Suprapubic skin (tissue), 4 donors: ENCODE data around the gene NNT. TPM values are rescaled to one million over a fixed set of nuclear protein-coding genes. Genes with fewer than 3 reads are reported as not detected.

ENCODE experiments used
- DNase-seq, 2 donors: peaks; one replicate each; pipeline ENCODE4 v3.0.0-alpha.2; 2019; ENCODE audit warnings: low spot score in 2 of 2
- H3K27ac ChIP-seq: fragments of 200-600 bp; sonication (generic); one replicate; pipeline ENCODE4 v1.5.1; 2019
- H3K27me3 ChIP-seq: fragments of 200-600 bp; sonication (generic); one replicate; pipeline ENCODE4 v1.5.1; 2019
- H3K36me3 ChIP-seq: fragments of 200-600 bp; sonication (generic); one replicate; pipeline ENCODE4 v1.5.1; 2019
- H3K4me1 ChIP-seq: fragments of 200-600 bp; sonication (generic); one replicate; pipeline ENCODE4 v1.5.1; 2019
- H3K4me3 ChIP-seq: fragments of 200-600 bp; sonication (generic); one replicate; pipeline ENCODE4 v1.5.1; 2019; ENCODE audit warnings: mild to moderate bottlenecking
- H3K9me3 ChIP-seq: fragments of 200-600 bp; sonication (generic); one replicate; pipeline ENCODE4 v1.5.1; 2019
- EP300 ChIP-seq: sonication (generic); formaldehyde crosslinking; IDR thresholded peaks from one replicate; pipeline ENCODE4 v1.6.1; 2017; ENCODE audit warnings: antibody characterized with exemption
- POLR2A ChIP-seq, 2 donors: fragments of 450-650 bp; IDR thresholded peaks; one replicate each; pipeline ENCODE4 v1.6.1; 2017; ENCODE audit warnings: antibody characterized with exemption in 2 of 2, mild to moderate bottlenecking in 2 of 2, moderate library complexity in 2 of 2
- POLR2AphosphoS5 ChIP-seq, 3 donors: sonication (generic); formaldehyde crosslinking; IDR thresholded peaks; one replicate each; pipeline ENCODE4 v1.6.1; 2017; ENCODE audit warnings: antibody characterized with exemption in 3 of 3
- WGBS: methylation state at CpG from one replicate; pipeline ENCODE4 v1.1.5; 2018; 5-methylcytosine and 5-hydroxymethylcytosine counted together
- total RNA-seq, 4 donors: library from RNA; depleted of rRNA; stranded (reverse); fragments of >200 nt; gene quantifications; one replicate each; pipeline ENCODE4 v1.1.0, GENCODE V29; 2016
- TF ChIP-seq, protein P1 (sequence below), 2 donors: fragments of 200-600 bp in 1 of 2; fragments of 450-650 bp in 1 of 2; sonication (generic) in 1 of 2; IDR thresholded peaks; one replicate each; pipeline ENCODE4 v1.5.1; 2016 to 2019; ENCODE audit warnings: antibody characterized with exemption in 2 of 2, mild to moderate bottlenecking in 1 of 2, moderate library complexity in 1 of 2

Gene NNT
- total RNA-seq, 4 donors from 2014 or later = 23.9 to 38.3 (median 32.7) TPM

DNA sequence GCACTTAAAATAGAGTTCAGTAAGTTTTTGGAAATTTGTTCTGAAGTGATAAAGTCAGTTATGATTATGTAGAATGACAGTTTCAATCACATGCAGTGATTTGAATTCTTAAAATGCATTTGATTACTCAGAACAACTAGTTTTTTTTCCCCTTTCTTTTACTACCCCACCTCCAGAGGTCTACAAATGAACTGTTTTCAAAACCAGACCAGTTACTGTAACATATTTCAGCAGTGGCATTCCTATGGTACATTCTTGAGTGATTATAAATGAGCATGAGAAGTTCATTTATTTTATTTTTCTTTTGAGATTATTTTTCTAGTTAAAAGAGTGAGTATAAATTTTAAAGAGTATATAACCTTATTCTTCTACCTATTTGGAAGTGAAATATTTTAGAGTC is 71.6 kb downstream of the NNT start:
- no peak for TF ChIP-seq POLR2A (IDR thresholded peaks at IDR 0.05)
- no peak for TF ChIP-seq EP300
- TF ChIP-seq, protein P1, sequence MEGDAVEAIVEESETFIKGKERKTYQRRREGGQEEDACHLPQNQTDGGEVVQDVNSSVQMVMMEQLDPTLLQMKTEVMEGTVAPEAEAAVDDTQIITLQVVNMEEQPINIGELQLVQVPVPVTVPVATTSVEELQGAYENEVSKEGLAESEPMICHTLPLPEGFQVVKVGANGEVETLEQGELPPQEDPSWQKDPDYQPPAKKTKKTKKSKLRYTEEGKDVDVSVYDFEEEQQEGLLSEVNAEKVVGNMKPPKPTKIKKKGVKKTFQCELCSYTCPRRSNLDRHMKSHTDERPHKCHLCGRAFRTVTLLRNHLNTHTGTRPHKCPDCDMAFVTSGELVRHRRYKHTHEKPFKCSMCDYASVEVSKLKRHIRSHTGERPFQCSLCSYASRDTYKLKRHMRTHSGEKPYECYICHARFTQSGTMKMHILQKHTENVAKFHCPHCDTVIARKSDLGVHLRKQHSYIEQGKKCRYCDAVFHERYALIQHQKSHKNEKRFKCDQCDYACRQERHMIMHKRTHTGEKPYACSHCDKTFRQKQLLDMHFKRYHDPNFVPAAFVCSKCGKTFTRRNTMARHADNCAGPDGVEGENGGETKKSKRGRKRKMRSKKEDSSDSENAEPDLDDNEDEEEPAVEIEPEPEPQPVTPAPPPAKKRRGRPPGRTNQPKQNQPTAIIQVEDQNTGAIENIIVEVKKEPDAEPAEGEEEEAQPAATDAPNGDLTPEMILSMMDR (IDR thresholded peaks at IDR 0.05) = no peak
- no peak for DNase-seq
- H3K27me3 ChIP-seq = no peaks in the 10 kb centered on the region

DNA sequence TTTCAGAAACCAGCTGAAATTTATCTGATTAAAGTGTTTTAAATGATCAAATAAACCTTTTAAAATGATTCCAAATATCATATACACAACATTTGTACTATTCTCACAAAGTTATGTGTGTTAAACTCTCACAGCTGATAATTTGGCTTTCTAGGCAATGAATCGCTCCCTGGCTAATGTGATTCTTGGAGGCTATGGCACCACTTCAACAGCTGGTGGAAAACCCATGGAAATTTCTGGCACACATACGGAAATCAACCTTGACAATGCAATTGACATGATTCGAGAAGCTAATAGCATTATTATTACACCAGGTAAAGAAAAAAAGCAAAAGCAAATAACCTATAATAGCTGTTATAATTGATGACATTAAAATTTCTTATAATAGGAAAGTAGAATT is 72.4 kb downstream of the NNT start:
- no peaks in the 10 kb centered on the region for H3K9me3 ChIP-seq
- no peak overlapping the region for H3K4me3 ChIP-seq
- DNase-seq = no peak
- H3K36me3 ChIP-seq = peaks cover 6% of the 10 kb centered on the region
- no peaks in the 10 kb centered on the region for H3K27me3 ChIP-seq
- no peak for TF ChIP-seq POLR2AphosphoS5 (IDR thresholded peaks at IDR 0.05)
- TF ChIP-seq, protein P1 (IDR thresholded peaks at IDR 0.05) = no peak
- no peak for TF ChIP-seq EP300
- no peak for TF ChIP-seq POLR2A (IDR thresholded peaks at IDR 0.05)
- 93% methylated on average over 3 of the region's 3 CpGs for WGBS
- no peaks in the 10 kb centered on the region for H3K4me1 ChIP-seq
- no peak overlapping the region for H3K27ac ChIP-seq

More for the DNA sequence above, 71.6 kb downstream of the NNT start:
- no peak overlapping the region for H3K27ac ChIP-seq
- no peak overlapping the region for H3K4me3 ChIP-seq
- no peaks in the 10 kb centered on the region for H3K9me3 ChIP-seq
- no peaks in the 10 kb centered on the region for H3K4me1 ChIP-seq
- peaks cover 6% of the 10 kb centered on the region for H3K36me3 ChIP-seq

DNA sequence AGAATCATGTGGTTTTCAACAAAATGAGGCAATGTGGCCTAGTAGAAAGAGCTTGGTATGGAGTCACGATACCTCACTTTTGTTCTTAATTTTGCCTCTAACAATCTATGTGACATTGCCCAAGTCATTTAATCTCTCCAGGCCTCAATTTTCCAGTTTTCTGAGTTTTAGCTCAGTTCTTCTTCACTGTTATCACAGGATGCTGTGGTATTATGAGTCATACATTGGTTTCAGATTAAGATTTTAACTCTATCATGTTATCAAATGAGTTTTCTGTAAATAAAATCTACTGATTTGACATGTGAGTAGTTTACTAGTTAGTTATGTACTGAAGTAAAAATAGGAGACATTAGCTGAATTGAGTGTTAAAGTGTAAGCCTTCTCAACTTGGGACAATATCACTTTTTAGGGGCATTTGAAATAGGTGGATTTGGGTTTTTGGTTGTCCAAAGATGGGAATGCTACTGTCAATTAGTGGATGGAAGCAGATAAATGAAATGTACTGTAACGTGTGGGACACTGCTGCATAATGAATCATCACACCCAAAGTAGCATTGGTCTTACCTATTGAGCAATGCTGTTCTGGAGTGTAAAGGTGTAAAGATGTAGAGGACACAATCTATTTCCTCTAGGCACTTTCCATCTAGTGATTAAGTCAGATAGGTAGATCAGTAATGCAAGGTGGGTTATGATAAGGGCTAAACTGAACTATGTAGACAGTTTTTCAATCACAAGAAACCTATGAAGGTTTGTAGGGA is 73.3 kb downstream of the NNT start:
- Histone ChIP-seq H3K4me3 (no peak overlapping the region), H3K4me1 (no peaks in the 10 kb centered on the region), H3K9me3 (no peaks in the 10 kb centered on the region), H3K27ac (no peak overlapping the region), H3K36me3 (peaks cover 9% of the 10 kb centered on the region), H3K27me3 (no peaks in the 10 kb centered on the region)
- no peak for DNase-seq
- 85% methylated on average over 2 of the region's 2 CpGs for WGBS
- TF ChIP-seq POLR2AphosphoS5 (IDR thresholded peaks at IDR 0.05) (no peak), POLR2A (IDR thresholded peaks at IDR 0.05) (no peak), EP300 (no peak)
- TF ChIP-seq, protein P1 (IDR thresholded peaks at IDR 0.05) = no peak

DNA sequence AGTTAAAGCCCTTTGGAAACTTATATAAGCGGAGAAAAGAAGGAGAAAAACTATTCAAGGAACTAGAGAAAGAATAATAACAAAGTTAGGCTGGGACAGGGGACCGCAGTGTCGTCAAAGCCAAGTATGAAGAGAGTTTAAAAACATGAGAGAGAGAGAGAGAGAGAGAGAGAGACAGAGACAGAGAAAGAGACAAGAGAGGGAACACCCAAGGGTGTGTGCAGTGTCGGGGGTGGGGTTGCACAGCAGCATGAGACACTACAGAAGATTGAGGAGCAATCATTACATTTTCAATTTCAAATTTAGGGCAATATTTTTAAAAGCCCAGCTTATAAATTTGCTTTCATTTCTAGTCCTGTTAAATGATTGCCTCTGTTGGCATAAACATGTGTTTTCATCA is 74.3 kb downstream of the NNT start:
- H3K27ac ChIP-seq = peak overlapping the region; percentile 46
- DNase-seq = no peak
- TF ChIP-seq POLR2AphosphoS5 (IDR thresholded peaks at IDR 0.05) (no peak), EP300 (no peak), POLR2A (IDR thresholded peaks at IDR 0.05) (no peak)
- TF ChIP-seq, protein P1 (IDR thresholded peaks at IDR 0.05) = no peak
- no peak overlapping the region for H3K4me3 ChIP-seq
- H3K27me3 ChIP-seq = no peaks in the 10 kb centered on the region
- WGBS = 85% methylated on average over 4 of the region's 4 CpGs
- H3K9me3 ChIP-seq = no peaks in the 10 kb centered on the region
- no peaks in the 10 kb centered on the region for H3K4me1 ChIP-seq
- peaks cover 9% of the 10 kb centered on the region for H3K36me3 ChIP-seq

DNA sequence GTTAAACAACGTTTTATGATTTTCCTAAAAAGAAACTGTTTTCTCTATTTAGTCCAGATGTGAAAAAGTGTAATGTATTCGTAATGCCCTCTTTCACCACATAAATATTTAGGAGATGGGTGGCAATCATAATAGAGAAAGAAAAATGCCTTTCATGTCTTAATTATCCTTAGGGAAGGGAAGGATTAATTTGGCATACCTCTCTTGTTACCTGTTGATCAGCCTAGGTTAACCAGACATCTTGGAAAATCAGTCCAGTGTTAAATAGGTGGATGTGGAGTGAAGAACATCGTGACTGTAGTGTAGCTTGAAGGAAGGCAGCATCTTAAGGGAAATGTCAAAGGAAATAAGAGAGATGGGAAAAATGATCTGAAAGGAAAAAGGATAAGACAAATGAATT is 76.2 kb downstream of the NNT start:
- Histone ChIP-seq H3K36me3 (peaks cover 2% of the 10 kb centered on the region), H3K4me1 (no peaks in the 10 kb centered on the region), H3K27ac (no peak overlapping the region), H3K27me3 (no peaks in the 10 kb centered on the region), H3K9me3 (no peaks in the 10 kb centered on the region), H3K4me3 (no peak overlapping the region)
- TF ChIP-seq POLR2A (IDR thresholded peaks at IDR 0.05) = no peak
- TF ChIP-seq, protein P1 (IDR thresholded peaks at IDR 0.05) = no peak
- no peak for TF ChIP-seq POLR2AphosphoS5 (IDR thresholded peaks at IDR 0.05)
- TF ChIP-seq EP300 = no peak
- DNase-seq = no peak
- WGBS = 80% methylated on average over 3 of the region's 3 CpGs
